GM20000 (cell line): Measurements from ENCODE around the gene SNUPN.

Experiments
- DNase-seq: peaks from one replicate; pipeline ENCODE4 v3.0.0; 2012; ENCODE audit warnings: low spot score
- CTCF ChIP-seq: IDR thresholded peaks from 2 replicates; pipeline ENCODE4 v1.5.1; 2012; ENCODE audit warnings: mild to moderate bottlenecking, control low read depth; ENCODE audit errors: extremely low read depth, missing control alignments

SNUPN gene

DNA sequence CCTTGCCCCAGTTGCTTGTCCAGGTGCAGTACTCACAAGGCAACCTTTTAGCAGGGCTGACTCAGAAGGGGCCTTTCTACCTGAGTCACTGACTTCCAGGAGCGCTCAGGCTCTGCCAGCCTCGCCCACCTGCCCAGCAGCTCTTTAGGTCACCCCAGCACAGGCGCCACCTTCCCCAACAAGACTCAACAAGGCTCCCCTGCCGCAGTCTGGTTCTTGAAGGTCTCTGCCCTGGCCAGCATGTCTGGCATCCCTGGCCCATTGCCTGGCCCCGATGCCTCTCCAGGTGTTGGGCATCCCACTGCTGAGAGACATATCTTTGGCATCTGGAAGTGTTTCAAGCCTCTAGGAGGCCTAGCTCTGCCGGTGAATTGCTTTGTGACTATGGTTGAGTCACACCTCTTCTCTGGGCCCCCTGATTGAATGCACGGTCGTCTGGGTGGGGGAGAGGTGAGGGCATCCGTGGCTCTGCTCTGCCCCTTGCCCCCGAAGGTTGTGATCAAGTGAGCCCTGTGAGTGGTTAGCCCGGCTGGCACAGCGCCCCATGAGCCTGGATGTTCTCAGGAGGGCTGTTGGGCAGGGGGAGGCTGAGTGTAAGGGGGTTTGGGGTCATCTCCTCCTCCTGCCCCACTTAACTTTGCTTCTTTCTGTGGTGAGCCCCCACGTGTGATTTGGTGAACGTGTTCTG is 43.8 kb upstream of the SNUPN start:
- no peak for TF ChIP-seq CTCF
- no peak for DNase-seq

DNA sequence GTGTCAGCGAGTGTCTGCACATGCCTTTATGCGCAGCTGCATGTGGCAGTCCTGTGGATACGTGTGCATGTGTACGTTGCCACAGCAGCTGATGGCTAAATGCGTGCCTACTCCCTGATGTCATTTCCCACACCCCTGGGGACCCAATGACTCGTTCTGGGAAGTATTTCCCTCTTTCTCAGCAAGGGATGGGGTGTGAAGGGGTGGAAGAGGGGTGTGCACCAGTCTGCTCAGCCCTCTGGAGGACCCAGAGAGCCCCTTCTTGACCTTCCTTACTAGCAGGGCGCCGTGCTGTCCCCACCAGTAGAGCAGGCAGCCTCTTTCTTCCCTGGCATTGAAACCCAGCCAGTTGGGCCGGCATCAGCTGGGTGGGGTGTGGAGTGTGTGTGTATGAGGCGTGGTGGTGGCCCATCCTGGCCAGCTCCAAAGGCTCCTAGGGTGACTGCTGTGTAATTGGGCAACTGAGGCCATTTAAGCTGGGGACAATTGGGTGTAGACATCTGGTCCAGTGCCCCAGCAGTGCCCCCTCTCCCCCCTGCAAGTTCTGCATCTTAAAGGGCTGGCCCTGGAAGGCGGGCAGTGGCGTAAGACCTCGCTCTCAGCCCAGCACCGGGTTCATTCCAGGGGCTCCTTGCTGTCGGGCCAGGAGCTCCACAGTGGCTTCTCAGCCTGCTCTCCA is 41.4 kb upstream of the SNUPN start:
- DNase-seq = no peak
- TF ChIP-seq CTCF = no peak

- no peak for TF ChIP-seq CTCF
- DNase-seq = no peak
Measured at GRCh38 chr15:75663931-75664421, 38.5 kb upstream of the SNUPN start.

DNA sequence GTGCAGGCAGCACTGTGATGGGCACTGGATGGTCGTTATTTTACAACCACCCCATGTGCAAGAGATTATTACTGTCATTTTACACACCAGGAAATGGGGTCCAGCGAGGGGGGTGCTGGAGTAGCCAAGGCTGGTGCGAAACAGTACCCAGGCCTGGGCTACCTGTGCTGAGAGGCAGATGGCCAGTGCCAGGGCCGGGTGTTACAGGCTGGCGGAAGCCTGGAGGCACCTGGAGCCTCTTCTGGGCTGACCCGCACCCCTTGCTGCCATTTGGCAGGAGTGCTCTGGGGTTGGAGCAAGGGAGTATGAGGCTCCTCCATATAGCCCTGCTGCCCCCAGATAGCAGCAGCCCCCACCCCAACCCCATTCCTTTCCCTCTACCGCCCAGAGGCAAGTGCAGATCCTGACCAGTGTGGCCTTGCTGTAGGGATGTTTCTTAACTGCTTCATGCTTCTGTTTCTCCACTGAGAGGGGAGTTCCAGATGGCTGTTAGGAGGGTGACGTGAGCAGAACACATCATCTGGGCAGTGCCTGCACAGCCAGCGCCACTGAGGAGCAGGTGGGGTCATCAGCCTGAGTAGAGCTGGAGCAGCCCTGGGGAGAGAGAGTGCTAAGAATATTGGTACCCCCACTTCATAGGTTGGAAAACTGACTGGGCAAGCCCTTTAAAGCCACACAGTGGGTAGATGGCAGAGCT is 37.4 kb upstream of the SNUPN start:
- TF ChIP-seq CTCF = no peak
- DNase-seq = no peak

GRCh38 chr15:75661756-75662140 is 36.2 kb upstream of the SNUPN start:
- TF ChIP-seq CTCF = no peak
- DNase-seq = no peak

DNA sequence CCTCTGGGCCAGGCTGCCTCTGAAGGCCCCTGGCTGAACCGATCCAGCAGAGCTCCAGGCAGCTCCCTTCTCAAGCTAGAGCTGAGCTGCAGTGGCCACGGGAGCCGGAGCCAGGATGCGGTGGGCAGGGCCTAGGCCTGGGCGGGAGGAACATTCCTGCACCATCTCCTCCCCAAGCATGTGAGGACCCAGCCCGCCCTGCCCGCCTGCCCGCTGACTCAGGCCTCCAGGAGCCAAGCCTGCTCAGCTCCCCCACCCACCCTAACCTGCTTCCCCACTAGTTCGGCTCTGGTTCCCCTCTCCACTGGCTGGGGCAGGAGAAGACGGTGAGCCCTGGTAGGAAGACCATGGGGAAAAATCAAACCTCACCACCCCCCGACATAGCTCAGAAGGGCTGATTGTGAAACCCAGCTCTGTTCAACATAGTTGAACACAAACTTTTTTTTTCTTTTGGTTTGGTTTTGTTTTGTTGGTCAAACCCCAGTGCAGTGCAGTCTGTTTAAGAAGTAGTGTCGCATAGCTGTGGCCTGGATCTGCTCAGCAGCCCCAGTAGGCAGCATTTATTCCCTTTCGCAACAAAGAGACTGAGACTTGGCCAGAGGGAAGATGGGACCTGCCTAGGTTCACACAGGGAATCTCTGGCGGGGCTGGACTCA is 35.7 kb upstream of the SNUPN start:
- DNase-seq = no peak
- no peak for TF ChIP-seq CTCF
